ENCODE results near the gene KIF1A.

The KIF1A gene

GRCh38 chr2:240806006-240806405, 14.0 kb downstream of the KIF1A start:
- in situ Hi-C loops (cut with MboI; ENCODE audit: low sequenced_read_pairs): no loop called here

- in situ Hi-C loops (cut with MboI; ENCODE audit: low sequenced_read_pairs): no loop called here
Measured at GRCh38 chr2:240803191-240803590, 16.8 kb downstream of the KIF1A start.

GRCh38 chr2:240799033-240799820, 20.8 kb downstream of the KIF1A start:
- in situ Hi-C loops (cut with MboI; ENCODE audit: low sequenced_read_pairs): no loop called here

- in situ Hi-C loops (cut with MboI; ENCODE audit: low sequenced_read_pairs): no loop called here
Measured at GRCh38 chr2:240798327-240798905, 21.6 kb downstream of the KIF1A start.

GRCh38 chr2:240797914-240798313, 22.1 kb downstream of the KIF1A start:
- in situ Hi-C loops (cut with MboI; ENCODE audit: low sequenced_read_pairs): no loop called here

GRCh38 chr2:240797500-240797895, 22.5 kb downstream of the KIF1A start:
- in situ Hi-C loops (cut with MboI; ENCODE audit: low sequenced_read_pairs): no loop called here

- in situ Hi-C loops (cut with MboI; ENCODE audit: low sequenced_read_pairs): no loop called here
Measured at GRCh38 chr2:240796543-240797499, 23.2 kb downstream of the KIF1A start.

- in situ Hi-C loops (cut with MboI; ENCODE audit: low sequenced_read_pairs): no loop called here
Measured at GRCh38 chr2:240795916-240796510, 24.0 kb downstream of the KIF1A start.

- in situ Hi-C loops (cut with MboI; ENCODE audit: low sequenced_read_pairs): no loop called here
Measured at GRCh38 chr2:240795454-240795853, 24.6 kb downstream of the KIF1A start.

- in situ Hi-C loops (cut with MboI; ENCODE audit: low sequenced_read_pairs): no loop called here
Measured at GRCh38 chr2:240794178-240794721, 25.8 kb downstream of the KIF1A start.

GRCh38 chr2:240793313-240794177, 26.5 kb downstream of the KIF1A start:
- in situ Hi-C loops (cut with MboI; ENCODE audit: low sequenced_read_pairs): no loop called here

- in situ Hi-C loops (cut with MboI; ENCODE audit: low sequenced_read_pairs): no loop called here
Measured at GRCh38 chr2:240792629-240793312, 27.2 kb downstream of the KIF1A start.

- in situ Hi-C loops (cut with MboI; ENCODE audit: low sequenced_read_pairs): no loop called here
Measured at GRCh38 chr2:240791821-240792628, 28.0 kb downstream of the KIF1A start.

GRCh38 chr2:240791221-240791800, 28.7 kb downstream of the KIF1A start:
- in situ Hi-C loops (cut with MboI; ENCODE audit: low sequenced_read_pairs): no loop called here

- in situ Hi-C loops (cut with MboI; ENCODE audit: low sequenced_read_pairs): no loop called here
Measured at GRCh38 chr2:240790370-240791220, 29.4 kb downstream of the KIF1A start.

- in situ Hi-C loops (cut with MboI; ENCODE audit: low sequenced_read_pairs): no loop called here
Measured at GRCh38 chr2:240789501-240790369, 30.3 kb downstream of the KIF1A start.
